DMS79 (cell line): ENCODE data around the gene ANKRD28.
"Not testable (repeated sequence)": the region's sequence is repeated elsewhere in the genome, so short reads cannot be mapped to it uniquely, and the experiment has no call there.

Experiments
- DNase-seq: peaks from one replicate; lab custom pipeline; 2025; lab: John Stamatoyannopoulos, UW

ANKRD28 gene

GRCh38 chr3:15797642-15798303 lies at the start of gene ANKRD28:
Gene ANKRD28 (minus strand): TSS chr3:15797979. CDS start chr3:15796521, 1,458 bp downstream.
- no peak for DNase-seq

- no peak for DNase-seq
Measured at GRCh38 chr3:15847239-15847638, 49.5 kb upstream of the ANKRD28 start.

- no peak for DNase-seq
Measured at GRCh38 chr3:15846606-15847005, 48.8 kb upstream of the ANKRD28 start.

DNA sequence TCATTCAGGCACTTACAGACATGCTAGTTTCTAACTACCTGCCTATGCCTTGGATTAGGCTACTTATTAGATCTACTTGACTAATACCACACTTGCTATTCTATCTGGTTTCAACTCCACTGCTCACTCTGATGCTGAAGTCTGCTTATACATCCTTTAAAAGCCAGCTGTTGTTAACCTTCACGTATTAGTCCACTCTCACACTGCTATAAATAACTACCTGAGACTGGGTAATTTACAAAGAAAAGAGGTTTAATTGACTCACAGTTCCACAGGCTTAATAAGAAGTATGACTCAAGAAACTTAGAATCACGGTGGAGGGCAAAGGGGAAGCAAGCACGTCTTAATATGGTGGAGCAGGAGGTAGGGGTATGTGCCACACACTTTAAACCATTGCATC lies 47.7 kb upstream of the ANKRD28 start:
- DNase-seq: no peak

DNA sequence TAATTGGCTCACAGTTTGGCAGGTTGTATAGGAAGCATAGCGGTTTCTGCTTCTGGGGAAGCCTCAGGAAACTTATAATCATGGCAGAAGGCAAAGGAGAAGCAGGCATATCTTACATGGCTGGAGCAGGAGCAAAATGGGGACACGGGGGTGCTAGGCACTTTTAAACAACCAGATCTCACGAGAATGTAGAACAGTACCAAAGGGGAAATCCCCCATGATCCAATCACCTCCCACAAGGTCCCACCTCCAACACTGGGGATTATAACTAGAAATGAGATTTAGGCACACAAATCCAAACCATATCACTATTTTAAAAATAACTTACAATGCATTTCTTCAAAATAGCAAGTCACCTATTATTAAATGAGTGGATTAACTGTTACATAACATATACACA lies 47.1 kb upstream of the ANKRD28 start:
- no peak for DNase-seq

- DNase-seq: not testable (repeated sequence)
Measured at GRCh38 chr3:15841091-15841973, 43.6 kb upstream of the ANKRD28 start.

DNA sequence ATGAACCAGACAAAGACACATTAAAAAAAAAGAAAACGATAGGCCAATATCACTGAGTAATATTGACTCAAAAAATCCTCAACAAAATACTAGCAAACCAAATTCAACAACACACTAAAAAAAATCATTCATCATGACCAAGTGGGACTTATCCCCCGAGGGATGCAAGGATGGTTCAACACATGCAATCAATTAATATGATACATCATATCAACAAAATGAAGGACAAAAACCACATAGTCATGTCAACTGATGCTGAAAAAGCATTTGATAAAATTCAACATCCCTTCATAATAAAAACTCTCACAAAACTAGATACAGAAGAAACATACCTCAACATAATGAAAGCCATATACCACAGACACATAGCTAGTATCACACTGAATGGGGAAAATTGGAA lies 41.8 kb upstream of the ANKRD28 start:
- DNase-seq: no peak

- no peak for DNase-seq
Measured at GRCh38 chr3:15831927-15832326, 34.1 kb upstream of the ANKRD28 start.

- DNase-seq: no peak
Measured at GRCh38 chr3:15825016-15825415, 27.2 kb upstream of the ANKRD28 start.

DNA sequence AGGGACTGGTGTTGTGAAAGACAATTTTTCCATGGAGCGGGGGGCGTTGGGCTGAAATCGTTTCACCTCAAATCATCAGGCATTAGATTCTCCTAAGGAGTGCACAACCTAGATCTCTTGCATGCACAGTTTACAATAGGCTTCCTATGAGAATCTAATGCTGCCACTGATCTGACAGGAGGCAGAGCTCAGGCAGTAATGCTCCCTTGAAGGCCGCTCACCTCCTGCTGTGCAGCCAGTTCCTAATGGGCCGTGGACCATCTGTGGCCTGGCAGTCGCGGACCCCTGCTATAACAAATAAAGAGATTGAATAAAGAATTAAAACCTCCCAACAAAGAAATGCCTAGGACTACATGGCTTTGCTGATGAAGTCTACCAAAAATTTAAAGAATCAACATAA lies 25.3 kb upstream of the ANKRD28 start:
- no peak for DNase-seq

GRCh38 chr3:15822281-15822680 lies 24.5 kb upstream of the ANKRD28 start:
- no peak for DNase-seq

GRCh38 chr3:15820911-15821310 lies 23.1 kb upstream of the ANKRD28 start:
- no peak for DNase-seq

DNA sequence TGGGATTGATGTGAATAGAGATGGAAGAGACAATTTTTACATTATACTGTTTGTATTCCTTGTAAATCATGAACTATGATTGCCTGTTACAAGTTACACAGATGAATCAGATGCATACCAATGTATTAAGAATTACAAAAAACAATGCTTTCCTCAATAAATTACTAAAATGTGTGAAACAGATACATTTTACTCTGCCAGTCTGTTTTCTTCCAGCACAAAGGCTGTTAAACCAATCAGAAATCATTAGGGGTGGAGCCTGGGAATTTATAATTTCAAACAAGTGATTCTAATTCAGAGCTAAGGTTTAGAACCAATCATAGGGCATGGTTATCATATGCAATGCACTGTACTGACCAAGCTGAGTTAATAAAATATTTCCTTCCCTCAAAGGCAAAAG lies 21.8 kb upstream of the ANKRD28 start:
- DNase-seq: no peak

DNA sequence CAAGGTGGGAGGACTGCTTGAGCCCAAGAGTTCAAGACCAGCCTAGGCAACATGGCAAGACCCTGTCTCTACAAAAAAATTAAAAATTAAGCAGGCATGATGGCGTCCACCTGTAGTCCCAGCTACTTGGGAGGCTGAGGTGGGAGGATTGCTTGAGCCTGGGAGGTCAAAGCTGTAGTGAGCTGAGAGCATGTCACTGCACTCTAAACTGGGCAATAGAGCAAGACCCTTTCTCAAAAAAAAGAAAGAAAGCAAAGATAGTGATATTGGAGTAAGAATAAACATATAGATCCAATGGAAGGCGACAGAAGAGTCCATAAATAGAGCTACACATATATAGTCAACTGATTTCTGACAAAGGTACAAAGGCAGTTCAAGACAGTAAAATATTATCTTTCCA lies 21.3 kb upstream of the ANKRD28 start:
- DNase-seq: no peak

- no peak for DNase-seq
Measured at GRCh38 chr3:15815696-15816095, 17.9 kb upstream of the ANKRD28 start.

DNA sequence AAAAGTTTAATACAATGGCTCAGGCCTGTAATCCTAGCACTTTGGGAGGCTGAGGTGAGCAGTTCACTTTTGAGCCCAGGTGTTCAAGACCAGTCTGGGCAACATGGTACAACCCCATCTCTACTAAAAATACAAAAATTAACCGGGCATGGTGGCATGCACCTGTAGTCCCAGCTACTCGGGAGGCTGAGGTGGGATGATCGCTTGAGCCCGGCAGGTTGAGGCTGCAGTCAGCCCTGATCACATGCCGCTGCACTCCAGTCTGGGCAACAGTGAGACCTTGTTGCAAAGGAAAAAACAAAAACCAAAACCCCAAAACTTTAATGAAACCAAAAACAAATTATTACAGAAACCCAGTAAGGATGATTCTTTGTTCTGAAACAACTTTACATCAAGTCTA lies 15.3 kb upstream of the ANKRD28 start:
- DNase-seq: not testable (repeated sequence)

DNA sequence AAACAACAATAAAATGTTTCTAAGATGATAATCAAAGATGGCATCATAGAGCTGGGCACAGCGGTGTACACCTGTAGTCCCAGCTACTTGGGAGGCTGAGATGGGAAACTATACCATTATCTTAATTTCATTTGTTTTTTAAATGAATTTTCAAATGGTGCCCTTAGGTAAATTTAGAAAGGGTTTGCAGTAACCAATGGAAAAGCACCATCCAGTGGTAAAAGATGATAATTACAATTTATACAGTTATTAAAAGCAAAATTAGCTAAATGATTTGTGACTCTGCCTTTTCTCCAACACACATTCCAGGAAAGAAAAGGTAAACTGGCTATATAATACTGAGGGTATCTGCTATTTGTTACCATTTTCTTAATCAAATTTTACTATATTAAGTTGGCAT lies 14.4 kb upstream of the ANKRD28 start:
- DNase-seq: no peak

GRCh38 chr3:15810702-15811101 lies 12.9 kb upstream of the ANKRD28 start:
- DNase-seq: no peak

GRCh38 chr3:15809313-15809712 lies 11.5 kb upstream of the ANKRD28 start:
- no peak for DNase-seq

DNA sequence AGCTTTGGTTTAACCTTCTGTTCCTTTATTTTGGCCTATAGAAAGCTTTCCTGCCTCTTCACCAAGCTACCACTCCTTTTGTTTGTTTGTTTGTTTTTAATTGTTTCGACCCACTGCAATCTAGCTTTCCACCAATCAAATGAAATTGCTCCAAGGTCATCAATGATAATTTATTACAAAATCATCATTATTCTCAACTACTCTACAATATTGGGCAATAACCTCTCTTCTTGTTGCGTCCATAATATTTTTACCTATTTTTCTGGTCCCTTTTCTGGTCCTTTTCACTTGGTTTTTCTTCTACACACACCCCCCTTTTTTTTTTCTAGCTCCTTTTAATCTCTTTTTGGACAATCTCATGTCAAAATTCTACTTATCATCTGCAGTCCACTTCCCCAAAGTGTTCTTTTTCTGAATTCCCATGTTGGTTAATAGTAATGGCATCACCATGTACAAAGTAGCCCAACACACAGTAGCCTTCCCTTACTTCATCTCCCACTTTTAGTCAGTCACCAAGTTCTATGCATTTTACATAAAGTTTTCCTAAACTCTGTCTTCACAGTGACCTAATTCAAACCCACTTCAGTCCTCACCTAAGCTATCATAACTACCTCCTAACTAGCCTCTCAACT lies 11.0 kb upstream of the ANKRD28 start:
- no peak for DNase-seq

- no peak for DNase-seq
Measured at GRCh38 chr3:15805756-15806266, 8.0 kb upstream of the ANKRD28 start.

- no peak for DNase-seq
Measured at GRCh38 chr3:15804553-15805095, 6.8 kb upstream of the ANKRD28 start.
